Stomach (tissue), 4 donors: ENCODE results near the gene OR7G3.

Source experiments
- CTCF ChIP-seq, 7 experiments: fragments of 450-650 bp in 4 of 7; fragments of 200-600 bp in 3 of 7; sonication (generic) in 3 of 7; IDR thresholded peaks; one replicate each; pipeline ENCODE4 v1.5.1; 2016 to 2019; ENCODE audit warnings: antibody characterized with exemption in 7 of 7, control low read depth in 2 of 7, mild to moderate bottlenecking in 1 of 7
- EP300 ChIP-seq: sonication (generic); formaldehyde crosslinking; IDR thresholded peaks from one replicate; pipeline ENCODE4 v1.6.1; 2017; ENCODE audit warnings: antibody characterized with exemption
- POLR2AphosphoS5 ChIP-seq, 3 donors: sonication (generic); formaldehyde crosslinking; IDR thresholded peaks; one replicate each; pipeline ENCODE4 v1.6.1; 2016; ENCODE audit warnings: antibody characterized with exemption in 3 of 3

- TF ChIP-seq CTCF (IDR thresholded peaks at IDR 0.05) (no peak), POLR2AphosphoS5 (IDR thresholded peaks at IDR 0.05) (no peak), EP300 (no peak)
Observed at GRCh38 chr19:9149997-9150396, 23.2 kb upstream of the OR7G3 start.
